IMR-90 (cell line): Measurements from ENCODE around the gene DBH. TPM values are rescaled to one million over a fixed set of nuclear protein-coding genes. Genes with fewer than 3 reads are reported as not detected.

ENCODE experiments used
- ATAC-seq: fragments of 200-7000 bp; cut with Tn5 transposase; 2 replicates; pipeline ENCODE4 v1.9.1; 2020; ENCODE audit warnings: low read depth, mild to moderate bottlenecking, moderate library complexity
- BruUV-seq: library from RNA; stranded (reverse); fragments of 400-500 nt; replicated peaks from 2 replicates; lab custom pipeline; 2021; lab: Mats Ljungman, UMichigan
- CTCF ChIA-PET: fragments of 300-600 bp; formaldehyde crosslinking; extraction: SDS; loops from one replicate; lab custom pipeline; 2021; ENCODE audit warnings: antibody characterized with exemption; lab: Yijun Ruan, JAX
- POLR2A ChIA-PET: fragments of 300-600 bp; sonication (Branson Sonifier 250); formaldehyde crosslinking; loops from one replicate; lab custom pipeline; 2022; ENCODE audit warnings: antibody characterized with exemption; ENCODE audit not compliant: unreplicated experiment; lab: Charles Lee
- DNase-seq: peaks from one replicate; pipeline ENCODE4 v3.0.0; 2013
- H2AFZ ChIP-seq: replicated peaks from 2 replicates; pipeline ENCODE3; 2013; ENCODE audit warnings: low read length, mild to moderate bottlenecking; ENCODE audit not compliant: poor library complexity
- H2AK5ac ChIP-seq: 2 replicates; pipeline ENCODE4 v1.6.1; 2013; ENCODE audit warnings: low read depth, low read length, inconsistent platforms
- H2AK9ac ChIP-seq: replicated peaks from 2 replicates; pipeline ENCODE3; 2013; ENCODE audit warnings: mild to moderate bottlenecking, low read depth, low read length, moderate library complexity; ENCODE audit not compliant: poor library complexity
- H2BK120ac ChIP-seq: 2 replicates; pipeline ENCODE4 v1.6.1; 2013; ENCODE audit warnings: low read depth, low read length, inconsistent platforms
- H2BK15ac ChIP-seq: 3 replicates; pipeline ENCODE4 v1.6.1; 2013; ENCODE audit warnings: low read depth, low read length, inconsistent platforms
- H2BK20ac ChIP-seq: 2 replicates; pipeline ENCODE4 v1.6.1; 2013; ENCODE audit warnings: low read depth, mild to moderate bottlenecking, inconsistent platforms, low read length, moderate library complexity
- H2BK5ac ChIP-seq: 2 replicates; pipeline ENCODE4 v1.6.1; 2013; ENCODE audit warnings: mild to moderate bottlenecking, low read depth, low read length, inconsistent platforms; ENCODE audit not compliant: poor library complexity, severe bottlenecking
- H3K14ac ChIP-seq: replicated peaks from 2 replicates; pipeline ENCODE4 v1.6.1; 2013; ENCODE audit warnings: low read depth, low read length, inconsistent platforms
- H3K18ac ChIP-seq: 2 replicates; pipeline ENCODE4 v1.6.1; 2013; ENCODE audit warnings: low read depth, low read length, control low read depth
- H3K23ac ChIP-seq: 2 replicates; pipeline ENCODE4 v1.6.1; 2013; ENCODE audit warnings: low read depth, low read length, inconsistent platforms
- H3K27ac ChIP-seq: 2 replicates; pipeline ENCODE4 v1.5.1; 2013; ENCODE audit warnings: mild to moderate bottlenecking, control low read depth, low read length; ENCODE audit not compliant: insufficient read depth
- H3K27me3 ChIP-seq: 2 replicates; pipeline ENCODE4 v1.6.1; 2013; ENCODE audit warnings: low read length; ENCODE audit not compliant: control insufficient read depth, insufficient read depth
- H3K36me3 ChIP-seq: 2 replicates; pipeline ENCODE4 v1.6.1; 2013; ENCODE audit warnings: low read length, mixed read lengths; ENCODE audit not compliant: control insufficient read depth, insufficient read depth
- H3K4ac ChIP-seq: 2 replicates; pipeline ENCODE4 v1.6.1; 2013; ENCODE audit warnings: low read depth, low read length, inconsistent platforms
- H3K4me1 ChIP-seq: 2 replicates; pipeline ENCODE4 v1.6.1; 2013; ENCODE audit warnings: low read length, mixed read lengths; ENCODE audit not compliant: control insufficient read depth, insufficient read depth
- H3K4me2 ChIP-seq: 2 replicates; pipeline ENCODE4 v1.6.1; 2013; ENCODE audit warnings: low read depth, mild to moderate bottlenecking, control low read depth, low read length, moderate library complexity
- H3K4me3 ChIP-seq: 2 replicates; pipeline ENCODE4 v1.5.1; 2013; ENCODE audit warnings: low read depth, mild to moderate bottlenecking, control low read depth, low read length, moderate library complexity; ENCODE audit not compliant: insufficient read depth
- H3K56ac ChIP-seq: 2 replicates; pipeline ENCODE4 v1.6.1; 2013; ENCODE audit warnings: low read length, inconsistent platforms; ENCODE audit not compliant: insufficient read depth; ENCODE audit errors: extremely low read depth
- H3K79me1 ChIP-seq, 2 experiments: 2 replicates each; pipeline ENCODE4 v1.6.1; 2013; ENCODE audit warnings: low read length in 2 of 2, inconsistent platforms in 1 of 2, low read depth in 1 of 2
- H3K9ac ChIP-seq: 2 replicates; pipeline ENCODE4 v1.6.1; 2013; ENCODE audit warnings: low read depth, low read length, control low read depth
- H3K9me1 ChIP-seq: 2 replicates; pipeline ENCODE4 v1.6.1; 2013; ENCODE audit warnings: low read length, inconsistent platforms; ENCODE audit not compliant: insufficient read depth
- H3K9me3 ChIP-seq: 2 replicates; pipeline ENCODE4 v1.6.1; 2013; ENCODE audit warnings: low read length; ENCODE audit not compliant: control insufficient read depth, insufficient read depth
- H4K20me1 ChIP-seq: 2 replicates; pipeline ENCODE4 v1.6.1; 2013; ENCODE audit warnings: low read length, inconsistent platforms; ENCODE audit not compliant: insufficient read depth
- H4K5ac ChIP-seq: 2 replicates; pipeline ENCODE4 v1.6.1; 2013; ENCODE audit warnings: mild to moderate bottlenecking, low read depth, low read length, control low read depth
- H4K8ac ChIP-seq, 2 experiments: 2 replicates each; pipeline ENCODE4 v1.6.1; 2013; ENCODE audit warnings: low read depth in 2 of 2, low read length in 2 of 2, control low read depth in 1 of 2, inconsistent platforms in 1 of 2
- H4K91ac ChIP-seq: 2 replicates; pipeline ENCODE4 v1.6.1; 2013; ENCODE audit warnings: low read depth, low read length, inconsistent platforms; ENCODE audit not compliant: insufficient read depth
- BHLHE40 ChIP-seq: fragments of 150-350 bp; IDR thresholded peaks from 2 replicates; pipeline ENCODE4 v1.6.1; 2016; ENCODE audit warnings: mild to moderate bottlenecking, low read depth, low read length
- CEBPB ChIP-seq: IDR thresholded peaks from 2 replicates; pipeline ENCODE4 v1.6.1; 2012; ENCODE audit warnings: low read depth, low read length, improper control_type of control experiment
- CHD1 ChIP-seq: IDR thresholded peaks from 2 replicates; pipeline ENCODE4 v1.6.1; 2012; ENCODE audit warnings: low read depth, low read length, improper control_type of control experiment
- MXI1 ChIP-seq: IDR thresholded peaks from 2 replicates; pipeline ENCODE4 v1.6.1; 2012; ENCODE audit warnings: low read depth, mild to moderate bottlenecking, low read length, moderate library complexity, borderline replicate concordance
- NFE2L2 ChIP-seq: fragments of 150-350 bp; IDR thresholded peaks from 2 replicates; pipeline ENCODE4 v1.6.1; 2016; ENCODE audit warnings: low read depth, mild to moderate bottlenecking, low read length
- POLR2A ChIP-seq: IDR thresholded peaks from 2 replicates; pipeline ENCODE4 v1.6.1; 2012; ENCODE audit warnings: mild to moderate bottlenecking, low read depth, low read length
- RAD21 ChIP-seq: IDR thresholded peaks from 2 replicates; pipeline ENCODE4 v1.6.1; 2012; ENCODE audit warnings: low read length, improper control_type of control experiment
- RCOR1 ChIP-seq: IDR thresholded peaks from 2 replicates; pipeline ENCODE4 v1.6.1; 2012; ENCODE audit warnings: mild to moderate bottlenecking, low read length, improper control_type of control experiment; ENCODE audit not compliant: insufficient replicate concordance
- RFX5 ChIP-seq: IDR thresholded peaks from 2 replicates; pipeline ENCODE4 v1.8.0; 2012; ENCODE audit warnings: low read depth, mild to moderate bottlenecking, low read length, moderate library complexity
- SMC3 ChIP-seq: fragments of 150-350 bp; IDR thresholded peaks from 2 replicates; pipeline ENCODE4 v1.6.1; 2016; ENCODE audit warnings: low read depth, mild to moderate bottlenecking, antibody characterized with exemption, low read length, moderate library complexity
- WGBS, 2 experiments: methylation state at CpG; one replicate each; pipeline versions ENCODE4 v1.1.5 to v1.1.7; 2013; ENCODE audit warnings: missing lambda C conversion rate in 2 of 2; ENCODE audit not compliant: insufficient read length in 1 of 2; ENCODE audit errors: extremely low coverage in 2 of 2; 5-methylcytosine and 5-hydroxymethylcytosine counted together
- dilution Hi-C: fragments of 300-500 bp; cut with HindIII; formaldehyde crosslinking; loops from one replicate; pipeline ENCODE4 v1.14.3; 2018; ENCODE audit warnings: low sequenced_read_pairs; ENCODE audit not compliant: unreplicated experiment
- in situ Hi-C: fragments of 300-500 bp; cut with MboI; formaldehyde crosslinking; loops from 3 replicates; pipeline ENCODE4 v1.14.3; 2019; ENCODE audit warnings: low sequenced_read_pairs, inconsistent platforms, mixed read lengths
- intact Hi-C: fragments of 100-400 bp; cut with micrococcal nuclease; formaldehyde crosslinking; loops from 2 replicates; pipeline ENCODE4 v1.10.0; 2022
- polyA plus RNA-seq, 3 experiments: library from polyadenylated mRNA; depleted of rRNA; stranded (reverse); fragments of >200 nt; gene quantifications; 2 replicates each; pipeline ENCODE4 v1.2.3, GENCODE V29; 2012; ENCODE audit warnings: low replicate concordance in 1 of 3
- total RNA-seq: library from RNA; depleted of rRNA; stranded (reverse); fragments of >200 nt; gene quantifications from 2 replicates; pipeline ENCODE4 v1.2.3, GENCODE V29; 2012
- TF ChIP-seq, protein P1 (sequence below): conservative IDR thresholded peaks from 2 replicates; pipeline ENCODE4 v1.5.1; 2012; ENCODE audit warnings: mild to moderate bottlenecking, low read depth, low read length, improper control_type of control experiment
- TF ChIP-seq, protein P2 (sequence below): fragments of 150-350 bp; IDR thresholded peaks from 2 replicates; pipeline ENCODE4 v1.6.1; 2016; ENCODE audit warnings: low read depth, mild to moderate bottlenecking, low read length, moderate library complexity, borderline replicate concordance
- TF ChIP-seq, protein P3 (sequence below): fragments of 150-350 bp; IDR thresholded peaks from 2 replicates; pipeline ENCODE4 v1.6.1; 2017; ENCODE audit warnings: mild to moderate bottlenecking, antibody characterized with exemption, low read length, low read depth

The DBH gene
- total and polyA plus RNA-seq, 2 of the 4 experiments (the other 2 are of a cell fraction): not detected

DNA sequence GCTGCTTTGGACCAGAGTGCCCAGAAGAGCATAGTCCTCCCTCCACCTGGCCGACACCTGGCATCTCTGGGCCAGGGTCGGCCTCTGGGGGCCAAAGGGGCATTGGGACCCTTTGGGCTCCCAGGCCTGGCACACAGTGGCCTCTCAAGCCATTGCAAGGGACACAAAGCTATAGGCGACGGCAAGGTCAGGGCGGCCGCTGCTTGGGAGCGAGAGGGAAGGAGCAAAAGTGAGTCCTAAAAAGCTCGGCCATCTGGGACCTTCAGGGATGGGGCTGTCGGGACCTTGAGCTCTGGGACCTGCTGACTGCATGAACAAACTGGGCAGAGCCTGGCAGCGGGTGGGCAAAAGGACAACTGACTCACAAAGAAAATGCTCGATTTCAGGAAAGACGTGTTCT, 13.9 kb downstream of the DBH start:
- H3K4me3 ChIP-seq: no peak overlapping the region
- no peak overlapping the region for H2AFZ ChIP-seq
- no peaks in the 10 kb centered on the region for H3K79me1 ChIP-seq
- no peaks in the 10 kb centered on the region for H3K9me1 ChIP-seq
- H3K4ac ChIP-seq: no peak overlapping the region
- H3K4me1 ChIP-seq: no peaks in the 10 kb centered on the region
- H3K27ac ChIP-seq: no peak overlapping the region
- no peaks in the 10 kb centered on the region for H3K36me3 ChIP-seq
- H2AK9ac ChIP-seq: no peak overlapping the region
- H3K18ac ChIP-seq: no peak overlapping the region
- ATAC-seq: no peak
- H3K4me2 ChIP-seq: no peak overlapping the region
- H3K56ac ChIP-seq: no peak overlapping the region
- no peak overlapping the region for H4K91ac ChIP-seq
- WGBS, 2 experiments: 64% methylated on average over 6 of the region's 12 CpGs; no CpG with 5 or more reads in 1 of the 2 experiments
- H2BK15ac ChIP-seq: no peak overlapping the region
- no peak overlapping the region for H2AK5ac ChIP-seq
- ChIA-PET POLR2A (no interaction called here), CTCF (no interaction called here)
- dilution Hi-C loops (no loop called here), intact Hi-C loops (no loop called here), in situ Hi-C loops (no loop called here)
- H4K5ac ChIP-seq: no peak overlapping the region
- no peaks in the 10 kb centered on the region for H4K20me1 ChIP-seq
- no peak overlapping the region for H2BK20ac ChIP-seq
- H3K27me3 ChIP-seq: peaks cover 46% of the 10 kb centered on the region
- no peaks in the 10 kb centered on the region for H3K9me3 ChIP-seq
- H3K9ac ChIP-seq: no peak overlapping the region
- no peak overlapping the region for H2BK120ac ChIP-seq
- TF ChIP-seq MXI1 (no peak), SMC3 (no peak), RCOR1 (no peak), CHD1 (no peak), CEBPB (no peak), RAD21 (no peak), NFE2L2 (no peak), POLR2A (no peak), RFX5 (no peak), BHLHE40 (no peak)
- TF ChIP-seq, protein P1, sequence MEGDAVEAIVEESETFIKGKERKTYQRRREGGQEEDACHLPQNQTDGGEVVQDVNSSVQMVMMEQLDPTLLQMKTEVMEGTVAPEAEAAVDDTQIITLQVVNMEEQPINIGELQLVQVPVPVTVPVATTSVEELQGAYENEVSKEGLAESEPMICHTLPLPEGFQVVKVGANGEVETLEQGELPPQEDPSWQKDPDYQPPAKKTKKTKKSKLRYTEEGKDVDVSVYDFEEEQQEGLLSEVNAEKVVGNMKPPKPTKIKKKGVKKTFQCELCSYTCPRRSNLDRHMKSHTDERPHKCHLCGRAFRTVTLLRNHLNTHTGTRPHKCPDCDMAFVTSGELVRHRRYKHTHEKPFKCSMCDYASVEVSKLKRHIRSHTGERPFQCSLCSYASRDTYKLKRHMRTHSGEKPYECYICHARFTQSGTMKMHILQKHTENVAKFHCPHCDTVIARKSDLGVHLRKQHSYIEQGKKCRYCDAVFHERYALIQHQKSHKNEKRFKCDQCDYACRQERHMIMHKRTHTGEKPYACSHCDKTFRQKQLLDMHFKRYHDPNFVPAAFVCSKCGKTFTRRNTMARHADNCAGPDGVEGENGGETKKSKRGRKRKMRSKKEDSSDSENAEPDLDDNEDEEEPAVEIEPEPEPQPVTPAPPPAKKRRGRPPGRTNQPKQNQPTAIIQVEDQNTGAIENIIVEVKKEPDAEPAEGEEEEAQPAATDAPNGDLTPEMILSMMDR: no peak
- TF ChIP-seq, protein P2, sequence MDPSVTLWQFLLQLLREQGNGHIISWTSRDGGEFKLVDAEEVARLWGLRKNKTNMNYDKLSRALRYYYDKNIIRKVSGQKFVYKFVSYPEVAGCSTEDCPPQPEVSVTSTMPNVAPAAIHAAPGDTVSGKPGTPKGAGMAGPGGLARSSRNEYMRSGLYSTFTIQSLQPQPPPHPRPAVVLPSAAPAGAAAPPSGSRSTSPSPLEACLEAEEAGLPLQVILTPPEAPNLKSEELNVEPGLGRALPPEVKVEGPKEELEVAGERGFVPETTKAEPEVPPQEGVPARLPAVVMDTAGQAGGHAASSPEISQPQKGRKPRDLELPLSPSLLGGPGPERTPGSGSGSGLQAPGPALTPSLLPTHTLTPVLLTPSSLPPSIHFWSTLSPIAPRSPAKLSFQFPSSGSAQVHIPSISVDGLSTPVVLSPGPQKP: no peak
- TF ChIP-seq, protein P3, sequence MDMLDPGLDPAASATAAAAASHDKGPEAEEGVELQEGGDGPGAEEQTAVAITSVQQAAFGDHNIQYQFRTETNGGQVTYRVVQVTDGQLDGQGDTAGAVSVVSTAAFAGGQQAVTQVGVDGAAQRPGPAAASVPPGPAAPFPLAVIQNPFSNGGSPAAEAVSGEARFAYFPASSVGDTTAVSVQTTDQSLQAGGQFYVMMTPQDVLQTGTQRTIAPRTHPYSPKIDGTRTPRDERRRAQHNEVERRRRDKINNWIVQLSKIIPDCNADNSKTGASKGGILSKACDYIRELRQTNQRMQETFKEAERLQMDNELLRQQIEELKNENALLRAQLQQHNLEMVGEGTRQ: no peak
- no peak overlapping the region for H3K14ac ChIP-seq
- H3K23ac ChIP-seq: no peak overlapping the region
- H2BK5ac ChIP-seq: no peak overlapping the region
- no peak for DNase-seq
- no TSS peak for BruUV-seq
- H4K8ac ChIP-seq: no peak overlapping the region
